Lower lobe of right lung (tissue), 2 donors: Measurements from ENCODE around the gene HAGHL. TPM values are rescaled to one million over a fixed set of nuclear protein-coding genes. Genes with fewer than 3 reads are reported as not detected.
"Not testable (repeated sequence)": the region's sequence is repeated elsewhere in the genome, so short reads cannot be mapped to it uniquely, and the experiment has no call there.

ENCODE experiments used
- ATAC-seq, 2 donors: fragments of 200-7000 bp; cut with Tn5 transposase; one replicate each; pipeline ENCODE4 v1.9.1; 2020 to 2022; ENCODE audit warnings: mild to moderate bottlenecking in 2 of 2, moderate library complexity in 2 of 2
- DNase-seq: peaks from one replicate; pipeline ENCODE4 v3.0.0-alpha.2; 2020
- H3K27ac ChIP-seq: fragments of 200-600 bp; one replicate; pipeline ENCODE4 v1.8.0; 2022
- H3K27me3 ChIP-seq: fragments of 200-600 bp; one replicate; pipeline ENCODE4 v1.8.0; 2022; ENCODE audit warnings: low read depth
- H3K36me3 ChIP-seq: fragments of 200-600 bp; one replicate; pipeline ENCODE4 v1.8.0; 2022; ENCODE audit warnings: mild to moderate bottlenecking
- H3K4me1 ChIP-seq: fragments of 200-600 bp; one replicate; pipeline ENCODE4 v1.8.0; 2022
- H3K4me3 ChIP-seq: fragments of 200-600 bp; one replicate; pipeline ENCODE4 v1.8.0; 2022; ENCODE audit warnings: mild to moderate bottlenecking
- H3K9me3 ChIP-seq: fragments of 200-600 bp; one replicate; pipeline ENCODE4 v1.8.0; 2022
- CTCF ChIP-seq: fragments of 200-600 bp; IDR thresholded peaks from one replicate; pipeline ENCODE4 v1.8.0; 2022; ENCODE audit warnings: antibody characterized with exemption, mild to moderate bottlenecking
- intact Hi-C: fragments of 100-400 bp; cut with DNase I; formaldehyde crosslinking; loops from one replicate; pipeline ENCODE4 v1.11.0; 2022
- total RNA-seq: library from RNA; stranded (reverse); fragmentation: NEBNext Ultra II Directional; extraction: Animal tissue kit (Norgen Biotek cat#: 25700); gene quantifications from one replicate; pipeline ENCODE4 v1.2.1, GENCODE V29; 2021
- donor health status: DM: no; HTN: yes; CAD: no; lungs with severe emphysema.

Gene HAGHL
- total RNA-seq, 1 donor from 2014 or later: 15.6 TPM

- H3K36me3 ChIP-seq: peaks cover 34% of the 10 kb centered on the region
- no peaks in the 10 kb centered on the region for H3K27me3 ChIP-seq
- no peak for DNase-seq
- intact Hi-C loops: no loop called here
- peak overlapping the region; percentile 97 for H3K4me3 ChIP-seq
- no peak for ATAC-seq
- no peak for TF ChIP-seq CTCF
- H3K9me3 ChIP-seq: no peaks in the 10 kb centered on the region
- peak overlapping the region; percentile 86 for H3K27ac ChIP-seq
- peaks cover 15% of the 10 kb centered on the region for H3K4me1 ChIP-seq
Observed at GRCh38 chr16:739560-740458, 12.9 kb downstream of the HAGHL start.

GRCh38 chr16:740459-740763 lies 13.5 kb downstream of the HAGHL start:
- Histone ChIP-seq H3K9me3 (no peaks in the 10 kb centered on the region), H3K4me1 (peaks cover 15% of the 10 kb centered on the region), H3K36me3 (peaks cover 27% of the 10 kb centered on the region), H3K4me3 (peak overlapping the region; percentile 97), H3K27ac (peak overlapping the region; percentile 86), H3K27me3 (no peaks in the 10 kb centered on the region)
- intact Hi-C loops: no loop called here
- no peak for TF ChIP-seq CTCF
- peak; percentile 65 for DNase-seq
- peak; percentile 24 to 38 for ATAC-seq

- intact Hi-C loops: no loop called here
- Histone ChIP-seq H3K27ac (peak within 1 kb of the TSS; percentile 86), H3K27me3 (no peaks in the 10 kb centered on the region), H3K9me3 (no peaks in the 10 kb centered on the region), H3K4me1 (peaks cover 15% of the 10 kb centered on the region), H3K36me3 (peaks cover 22% of the 10 kb centered on the region), H3K4me3 (peak within 1 kb of the TSS; percentile 97)
- TF ChIP-seq CTCF: peak; percentile 92
- peak; percentile 93 for DNase-seq
- peak; percentile 96 to 97 for ATAC-seq
Observed at GRCh38 chr16:740764-741505, 14.0 kb downstream of the HAGHL start, which contains the start of gene CIAO3. Gene CIAO3 (minus strand): TSS chr16:740997. CDS start chr16:740985, 12 bp downstream.

GRCh38 chr16:741986-742629 lies 15.2 kb downstream of the HAGHL start:
- H3K4me3 ChIP-seq: no peak overlapping the region
- no peak for ATAC-seq
- no peak for DNase-seq
- intact Hi-C loops: no loop called here
- H3K27ac ChIP-seq: no peak overlapping the region
- peaks cover 15% of the 10 kb centered on the region for H3K4me1 ChIP-seq
- no peak for TF ChIP-seq CTCF
- no peaks in the 10 kb centered on the region for H3K9me3 ChIP-seq
- peaks cover 11% of the 10 kb centered on the region for H3K36me3 ChIP-seq
- no peaks in the 10 kb centered on the region for H3K27me3 ChIP-seq

- H3K9me3 ChIP-seq, H3K27ac ChIP-seq, H3K27me3 ChIP-seq, intact Hi-C loops, DNase-seq, H3K4me3 ChIP-seq, ATAC-seq, H3K36me3 ChIP-seq: not testable (repeated sequence)
- H3K4me1 ChIP-seq: peaks cover 15% of the 10 kb centered on the region
Observed at GRCh38 chr16:742894-743293, 16.0 kb downstream of the HAGHL start.
